ENCODE results near the gene RIMBP2.

Gene RIMBP2

GRCh38 chr12:130452546-130452945, 263.6 kb downstream of the RIMBP2 start:
- TF ChIP-seq ZNF513 (tag by site-specific recombination; IDR thresholded peaks at IDR 0.05) (no peak), ZSCAN18 (tag by site-specific recombination; IDR thresholded peaks at IDR 0.05) (no peak), PRDM1 (tag by site-specific recombination; IDR thresholded peaks at IDR 0.05) (no peak), GLI2 (tag by site-specific recombination; IDR thresholded peaks at IDR 0.05; ENCODE audit: borderline replicate concordance, low read depth) (no peak), ZBTB48 (tag by site-specific recombination; IDR thresholded peaks at IDR 0.05) (no peak), ZNF292 (tag by site-specific recombination; IDR thresholded peaks at IDR 0.05; ENCODE audit: borderline replicate concordance, low read depth) (no peak), ZNF223 (tag by site-specific recombination; IDR thresholded peaks at IDR 0.05) (no peak), OSR2 (tag by site-specific recombination; IDR thresholded peaks at IDR 0.05) (no peak), ZNF121 (tag by site-specific recombination; IDR thresholded peaks at IDR 0.05) (no peak), ZNF324 (tag by site-specific recombination; IDR thresholded peaks at IDR 0.05) (no peak), ZSCAN4 (tag by site-specific recombination; IDR thresholded peaks at IDR 0.05) (no peak), ZNF354C (tag by site-specific recombination; IDR thresholded peaks at IDR 0.05; ENCODE audit: borderline replicate concordance, low read depth) (no peak), MZF1 (tag by site-specific recombination; IDR thresholded peaks at IDR 0.05; ENCODE audit: borderline replicate concordance) (no peak), ZNF701 (tag by site-specific recombination; IDR thresholded peaks at IDR 0.05) (no peak), YY2 (tag by site-specific recombination; IDR thresholded peaks at IDR 0.05) (no peak), ELK4 (IDR thresholded peaks at IDR 0.05; ENCODE audit: borderline replicate concordance, low read depth, low read length) (no peak)
- Histone ChIP-seq H3K27ac (ENCODE audit: extremely low read depth, low read depth, low read length) (no peak overlapping the region), H3K36me3 (ENCODE audit: control insufficient read depth in 2 of 2, insufficient read depth in 1 of 2, low read length in 2 of 2) (no peaks in the 10 kb centered on the region), H3K4me1 (ENCODE audit: control insufficient read depth, insufficient read depth, low read length) (no peaks in the 10 kb centered on the region), H3K9me3 (ENCODE audit: control insufficient read depth, insufficient read depth, low read depth, low read length) (no peaks in the 10 kb centered on the region), H3K4me3 (ENCODE audit: low read depth, low read length) (no peak overlapping the region)
- CTCF ChIA-PET, result no interaction called here
- POLR2A ChIA-PET, result no interaction called here

- Histone ChIP-seq H3K36me3 (ENCODE audit: control insufficient read depth in 2 of 2, insufficient read depth in 1 of 2, low read length in 2 of 2) (no peaks in the 10 kb centered on the region), H3K27ac (ENCODE audit: extremely low read depth, low read depth, low read length) (no peak overlapping the region), H3K9me3 (ENCODE audit: control insufficient read depth, insufficient read depth, low read depth, low read length) (no peaks in the 10 kb centered on the region), H3K4me3 (ENCODE audit: low read depth, low read length) (no peak overlapping the region), H3K4me1 (ENCODE audit: control insufficient read depth, insufficient read depth, low read length) (no peaks in the 10 kb centered on the region)
- ChIA-PET CTCF (interaction anchor here (0.6 kb wide), 1 partner anchor 424 kb away, joined by 5 read pairs; no protein-coding TSS in a partner anchor), POLR2A (no interaction called here)
- no peak for TF ChIP-seq ZNF175 (tag by site-specific recombination; IDR thresholded peaks at IDR 0.05)
- TF ChIP-seq KLF17 (tag by site-specific recombination; IDR thresholded peaks at IDR 0.05), result no peak
- no peak for TF ChIP-seq ZNF510 (tag by site-specific recombination; IDR thresholded peaks at IDR 0.05; ENCODE audit: insufficient replicate concordance)
- TF ChIP-seq ZNF530 (tag by site-specific recombination; IDR thresholded peaks at IDR 0.05; ENCODE audit: low read depth), result no peak
- no peak for TF ChIP-seq HOXC10 (CRISPR knock-in tag; IDR thresholded peaks at IDR 0.05)
- TF ChIP-seq ZNF398 (tag by site-specific recombination; IDR thresholded peaks at IDR 0.05), result no peak
- TF ChIP-seq ZNF785 (tag by site-specific recombination; IDR thresholded peaks at IDR 0.05), result no peak
- TF ChIP-seq ZNF555 (tag by site-specific recombination; conservative IDR thresholded peaks at IDR 0.05), result no peak
- TF ChIP-seq ZNF768 (tag by site-specific recombination; IDR thresholded peaks at IDR 0.05), result no peak
- no peak for TF ChIP-seq ZNF677 (tag by site-specific recombination; IDR thresholded peaks at IDR 0.05)
- no peak for TF ChIP-seq ZNF140 (tag by site-specific recombination; IDR thresholded peaks at IDR 0.05)
- TF ChIP-seq ZBTB48 (tag by site-specific recombination; IDR thresholded peaks at IDR 0.05), result no peak
Measured at GRCh38 chr12:130451001-130451930, 264.8 kb downstream of the RIMBP2 start.

All from HEK293 (cell line).